ENCODE data around the gene HTR3A. TPM values are rescaled to one million over a fixed set of nuclear protein-coding genes. Genes with fewer than 3 reads are reported as not detected.

The HTR3A gene
- total RNA-seq, 1 donor from 2014 or later: not detected

DNA sequence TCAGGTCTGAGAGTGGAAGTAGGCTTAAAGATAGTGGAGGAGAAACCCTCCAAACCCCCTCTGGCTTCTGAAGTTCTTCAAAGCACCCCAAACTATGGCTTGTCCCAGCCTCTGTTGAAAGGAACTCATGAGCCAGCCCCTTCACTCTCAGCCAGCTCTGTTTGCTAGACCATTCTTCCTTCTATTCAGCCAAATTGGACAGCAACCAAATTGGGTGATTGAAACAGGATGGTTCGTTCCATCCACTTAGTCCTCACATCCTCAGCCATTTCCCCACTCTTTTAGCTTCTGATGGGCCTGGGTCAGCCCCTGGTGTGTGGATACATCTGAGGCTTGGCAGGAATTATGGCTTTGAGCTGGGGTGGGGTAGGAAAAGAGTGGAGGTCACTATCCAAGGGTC lies 4.5 kb downstream of the HTR3A start:
- TF ChIP-seq, protein P1, sequence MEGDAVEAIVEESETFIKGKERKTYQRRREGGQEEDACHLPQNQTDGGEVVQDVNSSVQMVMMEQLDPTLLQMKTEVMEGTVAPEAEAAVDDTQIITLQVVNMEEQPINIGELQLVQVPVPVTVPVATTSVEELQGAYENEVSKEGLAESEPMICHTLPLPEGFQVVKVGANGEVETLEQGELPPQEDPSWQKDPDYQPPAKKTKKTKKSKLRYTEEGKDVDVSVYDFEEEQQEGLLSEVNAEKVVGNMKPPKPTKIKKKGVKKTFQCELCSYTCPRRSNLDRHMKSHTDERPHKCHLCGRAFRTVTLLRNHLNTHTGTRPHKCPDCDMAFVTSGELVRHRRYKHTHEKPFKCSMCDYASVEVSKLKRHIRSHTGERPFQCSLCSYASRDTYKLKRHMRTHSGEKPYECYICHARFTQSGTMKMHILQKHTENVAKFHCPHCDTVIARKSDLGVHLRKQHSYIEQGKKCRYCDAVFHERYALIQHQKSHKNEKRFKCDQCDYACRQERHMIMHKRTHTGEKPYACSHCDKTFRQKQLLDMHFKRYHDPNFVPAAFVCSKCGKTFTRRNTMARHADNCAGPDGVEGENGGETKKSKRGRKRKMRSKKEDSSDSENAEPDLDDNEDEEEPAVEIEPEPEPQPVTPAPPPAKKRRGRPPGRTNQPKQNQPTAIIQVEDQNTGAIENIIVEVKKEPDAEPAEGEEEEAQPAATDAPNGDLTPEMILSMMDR (IDR thresholded peaks at IDR 0.05; ENCODE audit: unreplicated experiment): no peak
- H3K9me3 Mint-ChIP-seq: no peaks in the 10 kb centered on the region
- DNase-seq (ENCODE audit: low spot score in 2 of 2, unreplicated experiment in 2 of 2): no peak
- no peaks in the 10 kb centered on the region for H3K36me3 Mint-ChIP-seq
- no peak overlapping the region for H3K4me3 Mint-ChIP-seq
- H3K4me1 Mint-ChIP-seq: peaks cover 10% of the 10 kb centered on the region
- no peak overlapping the region for H3K27ac Mint-ChIP-seq
- H3K27me3 Mint-ChIP-seq (ENCODE audit: low read depth): peaks cover 93% of the 10 kb centered on the region

- H3K9me3 Mint-ChIP-seq: no peaks in the 10 kb centered on the region
- no peaks in the 10 kb centered on the region for H3K36me3 Mint-ChIP-seq
- no peak overlapping the region for H3K27ac Mint-ChIP-seq
- no peaks in the 10 kb centered on the region for H3K4me1 Mint-ChIP-seq
- DNase-seq (ENCODE audit: low spot score in 2 of 2, unreplicated experiment in 2 of 2): no peak
- no peak overlapping the region for H3K4me3 Mint-ChIP-seq
- peaks cover 91% of the 10 kb centered on the region for H3K27me3 Mint-ChIP-seq (ENCODE audit: low read depth)
- TF ChIP-seq, protein P1 (IDR thresholded peaks at IDR 0.05; ENCODE audit: unreplicated experiment): no peak
Observed at GRCh38 chr11:113980785-113981184, 5.9 kb downstream of the HTR3A start.

GRCh38 chr11:113982306-113982705 lies 7.4 kb downstream of the HTR3A start:
- TF ChIP-seq, protein P1 (IDR thresholded peaks at IDR 0.05; ENCODE audit: unreplicated experiment): no peak
- peaks cover 91% of the 10 kb centered on the region for H3K27me3 Mint-ChIP-seq (ENCODE audit: low read depth)
- H3K4me1 Mint-ChIP-seq: no peaks in the 10 kb centered on the region
- H3K4me3 Mint-ChIP-seq: no peak overlapping the region
- no peaks in the 10 kb centered on the region for H3K9me3 Mint-ChIP-seq
- H3K36me3 Mint-ChIP-seq: no peaks in the 10 kb centered on the region
- no peak overlapping the region for H3K27ac Mint-ChIP-seq
- no peak for DNase-seq (ENCODE audit: low spot score in 2 of 2, unreplicated experiment in 2 of 2)

DNA sequence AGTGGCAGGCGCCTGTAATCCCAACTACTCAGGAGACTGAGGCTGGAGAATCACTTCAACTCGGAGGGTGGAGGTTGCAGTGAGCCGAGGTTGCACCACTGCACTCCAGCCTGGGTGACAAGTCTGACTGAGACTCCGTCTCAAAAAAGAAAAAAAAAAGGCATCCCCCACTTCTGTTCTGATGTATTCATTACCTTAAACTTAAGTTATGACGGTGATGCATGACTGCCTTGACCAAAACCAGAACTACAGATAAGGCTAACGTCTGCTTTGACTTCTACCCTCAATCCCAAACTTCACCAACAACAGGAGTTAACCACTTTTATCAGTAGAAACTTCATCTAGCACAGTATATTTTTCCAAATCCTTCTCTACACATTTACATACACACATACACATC lies 9.9 kb downstream of the HTR3A start:
- H3K27me3 Mint-ChIP-seq (ENCODE audit: low read depth): peaks cover 85% of the 10 kb centered on the region

GRCh38 chr11:113985906-113986305 lies 11.0 kb downstream of the HTR3A start:
- no peak for DNase-seq (ENCODE audit: low spot score in 2 of 2, unreplicated experiment in 2 of 2)
- Mint-ChIP-seq H3K4me3 (no peak overlapping the region), H3K27ac (no peak overlapping the region), H3K9me3 (no peaks in the 10 kb centered on the region), H3K27me3 (ENCODE audit: low read depth) (peaks cover 77% of the 10 kb centered on the region), H3K36me3 (no peaks in the 10 kb centered on the region), H3K4me1 (no peaks in the 10 kb centered on the region)
- TF ChIP-seq, protein P1 (IDR thresholded peaks at IDR 0.05; ENCODE audit: unreplicated experiment): no peak

More for the DNA sequence above, 9.9 kb downstream of the HTR3A start:
- no peak overlapping the region for H3K27ac Mint-ChIP-seq
- H3K36me3 Mint-ChIP-seq: no peaks in the 10 kb centered on the region
- no peak for DNase-seq (ENCODE audit: low spot score in 2 of 2, unreplicated experiment in 2 of 2)
- H3K4me1 Mint-ChIP-seq: no peaks in the 10 kb centered on the region
- no peak overlapping the region for H3K4me3 Mint-ChIP-seq
- TF ChIP-seq, protein P1 (IDR thresholded peaks at IDR 0.05; ENCODE audit: unreplicated experiment): no peak
- H3K9me3 Mint-ChIP-seq: no peaks in the 10 kb centered on the region

Measured in mesothelial cell of epicardium (in vitro differentiated cells).